GM12873 (cell line): Measurements from ENCODE around the gene NAA40.

ENCODE experiments used
- TF ChIP-seq, protein P1 (sequence below): IDR thresholded peaks from 2 replicates; pipeline ENCODE4 v1.5.1; 2012; ENCODE audit warnings: low read depth, mild to moderate bottlenecking, moderate library complexity, low read length, control low read depth; ENCODE audit not compliant: insufficient read depth; ENCODE audit errors: missing control alignments

The NAA40 gene

GRCh38 chr11:63996512-63996911, 57.7 kb downstream of the NAA40 start:
- TF ChIP-seq, protein P1, sequence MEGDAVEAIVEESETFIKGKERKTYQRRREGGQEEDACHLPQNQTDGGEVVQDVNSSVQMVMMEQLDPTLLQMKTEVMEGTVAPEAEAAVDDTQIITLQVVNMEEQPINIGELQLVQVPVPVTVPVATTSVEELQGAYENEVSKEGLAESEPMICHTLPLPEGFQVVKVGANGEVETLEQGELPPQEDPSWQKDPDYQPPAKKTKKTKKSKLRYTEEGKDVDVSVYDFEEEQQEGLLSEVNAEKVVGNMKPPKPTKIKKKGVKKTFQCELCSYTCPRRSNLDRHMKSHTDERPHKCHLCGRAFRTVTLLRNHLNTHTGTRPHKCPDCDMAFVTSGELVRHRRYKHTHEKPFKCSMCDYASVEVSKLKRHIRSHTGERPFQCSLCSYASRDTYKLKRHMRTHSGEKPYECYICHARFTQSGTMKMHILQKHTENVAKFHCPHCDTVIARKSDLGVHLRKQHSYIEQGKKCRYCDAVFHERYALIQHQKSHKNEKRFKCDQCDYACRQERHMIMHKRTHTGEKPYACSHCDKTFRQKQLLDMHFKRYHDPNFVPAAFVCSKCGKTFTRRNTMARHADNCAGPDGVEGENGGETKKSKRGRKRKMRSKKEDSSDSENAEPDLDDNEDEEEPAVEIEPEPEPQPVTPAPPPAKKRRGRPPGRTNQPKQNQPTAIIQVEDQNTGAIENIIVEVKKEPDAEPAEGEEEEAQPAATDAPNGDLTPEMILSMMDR, result no peak

DNA sequence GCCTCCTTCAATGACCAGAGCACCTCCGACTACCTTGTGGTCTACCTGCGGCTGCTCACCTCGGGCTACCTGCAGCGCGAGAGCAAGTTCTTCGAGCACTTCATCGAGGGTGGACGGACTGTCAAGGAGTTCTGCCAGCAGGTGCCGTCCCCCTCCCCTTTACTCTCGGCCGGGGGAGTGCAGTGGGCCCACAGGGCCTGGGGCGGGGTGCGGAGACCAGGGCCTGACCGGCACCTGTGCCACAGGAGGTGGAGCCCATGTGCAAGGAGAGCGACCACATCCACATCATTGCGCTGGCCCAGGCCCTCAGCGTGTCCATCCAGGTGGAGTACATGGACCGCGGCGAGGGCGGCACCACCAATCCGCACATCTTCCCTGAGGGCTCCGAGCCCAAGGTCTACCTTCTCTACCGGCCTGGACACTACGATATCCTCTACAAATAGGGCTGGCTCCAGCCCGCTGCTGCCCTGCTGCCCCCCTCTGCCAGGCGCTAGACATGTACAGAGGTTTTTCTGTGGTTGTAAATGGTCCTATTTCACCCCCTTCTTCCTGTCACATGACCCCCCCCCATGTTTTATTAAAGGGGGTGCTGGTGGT, 58.4 kb downstream of the NAA40 start:
- TF ChIP-seq, protein P1, result no peak

DNA sequence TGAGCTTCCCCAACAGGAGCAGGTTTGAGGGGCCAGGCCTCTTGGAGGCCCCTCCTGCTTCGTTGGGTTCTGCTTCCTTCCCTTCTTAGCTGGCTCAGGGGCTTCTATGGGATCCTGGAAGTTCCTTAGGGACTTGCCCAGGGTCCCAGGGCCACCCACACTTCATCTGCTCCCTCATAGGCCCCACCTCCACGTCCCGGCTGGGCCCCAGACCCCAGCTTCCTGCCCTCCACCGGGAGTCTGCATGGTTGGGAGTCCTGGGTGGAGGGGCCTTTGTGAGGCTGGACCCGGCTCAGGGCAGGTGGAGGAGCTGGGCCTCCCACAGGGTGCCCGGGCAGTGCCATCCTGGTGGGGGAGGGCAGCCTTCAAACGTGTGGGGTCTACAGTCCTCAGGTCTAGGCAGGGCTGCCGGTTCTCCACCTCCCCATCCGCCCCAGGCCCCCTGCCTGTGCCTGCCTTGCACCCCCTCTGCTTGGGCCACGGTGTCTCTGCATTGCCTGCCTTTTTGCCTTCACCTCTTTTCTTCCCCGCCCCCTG, 59.1 kb downstream of the NAA40 start:
- TF ChIP-seq, protein P1, result no peak

GRCh38 chr11:63998558-63999348, 60.0 kb downstream of the NAA40 start:
- TF ChIP-seq, protein P1, result no peak

GRCh38 chr11:63999349-64000025, 60.7 kb downstream of the NAA40 start:
- TF ChIP-seq, protein P1, result no peak

DNA sequence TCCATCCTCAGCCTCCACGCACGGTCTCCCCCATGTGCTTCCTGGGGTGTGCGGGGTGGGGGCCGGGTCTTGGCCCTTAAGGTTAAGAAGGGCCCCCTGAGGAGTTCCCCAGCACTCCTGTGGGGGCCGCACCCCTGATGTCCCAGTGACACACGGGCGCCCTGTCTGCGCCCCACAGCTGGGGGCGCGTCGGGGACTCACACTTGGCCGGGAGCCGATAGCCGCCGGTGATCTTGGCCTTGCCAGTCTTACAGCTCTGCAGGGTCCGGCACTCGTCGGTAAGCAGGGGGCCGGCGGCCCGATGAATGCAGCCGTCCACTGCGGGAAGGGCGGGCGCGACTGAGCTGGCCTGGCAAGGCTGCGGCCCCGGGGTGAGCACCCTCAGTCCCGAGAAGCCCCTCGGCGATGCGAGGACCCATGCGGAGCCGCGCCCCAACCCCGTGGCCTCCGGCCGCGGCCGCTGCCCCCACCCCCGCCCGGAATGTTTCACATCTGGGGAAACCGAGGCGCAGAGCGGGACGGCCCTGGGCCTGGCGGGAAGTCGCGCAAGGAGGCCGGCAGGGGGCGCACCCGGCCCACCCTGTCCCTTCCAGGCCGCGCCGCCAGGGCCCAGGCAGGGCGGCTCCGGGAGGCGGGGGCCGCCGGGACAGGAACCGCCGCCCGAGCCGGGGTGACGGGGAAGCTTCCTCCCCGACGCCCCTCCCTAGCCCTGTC, 61.4 kb downstream of the NAA40 start:
- TF ChIP-seq, protein P1, result peak; percentile 65
